GM19324 (cell line): ENCODE results near the gene GRIK1.

ENCODE experiments used
- ATAC-seq: cut with Tn5 transposase; IDR thresholded peaks from one replicate; pipeline ENCODE4 v1.9.1; 2021; ENCODE audit warnings: mild to moderate bottlenecking, moderate library complexity; ENCODE audit not compliant: unreplicated experiment, low FRiP score

GRIK1 gene

GRCh38 chr21:29654203-29654602 is 285.6 kb downstream of the GRIK1 start:
- ATAC-seq: no peak

GRCh38 chr21:29650523-29651022 is 289.2 kb downstream of the GRIK1 start:
- ATAC-seq: no peak

GRCh38 chr21:29649406-29649814 is 290.4 kb downstream of the GRIK1 start:
- no peak for ATAC-seq

- ATAC-seq: no peak
These were observed 291.0 kb downstream of the GRIK1 start for GRCh38 chr21:29648710-29649240.

GRCh38 chr21:29647353-29647781 is 292.4 kb downstream of the GRIK1 start:
- no peak for ATAC-seq

GRCh38 chr21:29645666-29646553 is 293.9 kb downstream of the GRIK1 start:
- no peak for ATAC-seq

GRCh38 chr21:29643289-29643688 is 296.5 kb downstream of the GRIK1 start:
- no peak for ATAC-seq

GRCh38 chr21:29642551-29643245 is 297.1 kb downstream of the GRIK1 start:
- ATAC-seq: no peak

- ATAC-seq: no peak
These were observed 297.9 kb downstream of the GRIK1 start for GRCh38 chr21:29641635-29642550.

- ATAC-seq: no peak
These were observed 298.7 kb downstream of the GRIK1 start for GRCh38 chr21:29641001-29641634.

GRCh38 chr21:29640080-29640508 is 299.7 kb downstream of the GRIK1 start:
- ATAC-seq: peak; percentile 51

GRCh38 chr21:29639366-29640079 is 300.3 kb downstream of the GRIK1 start:
- peak; percentile 23 for ATAC-seq

- no peak for ATAC-seq
These were observed 301.0 kb downstream of the GRIK1 start for GRCh38 chr21:29638761-29639327.

GRCh38 chr21:29638138-29638537 is 301.7 kb downstream of the GRIK1 start:
- ATAC-seq: no peak

GRCh38 chr21:29637553-29637952 is 302.2 kb downstream of the GRIK1 start:
- no peak for ATAC-seq

GRCh38 chr21:29637134-29637533 is 302.7 kb downstream of the GRIK1 start:
- no peak for ATAC-seq

- no peak for ATAC-seq
These were observed 305.4 kb downstream of the GRIK1 start for GRCh38 chr21:29634418-29634817.

- ATAC-seq: no peak
These were observed 306.0 kb downstream of the GRIK1 start for GRCh38 chr21:29633756-29634155.

- ATAC-seq: no peak
These were observed 309.4 kb downstream of the GRIK1 start for GRCh38 chr21:29630441-29630840.
